AG08395 (cell line): Measurements from ENCODE around the gene RERE.
"Not testable (repeated sequence)": the region's sequence is repeated elsewhere in the genome, so short reads cannot be mapped to it uniquely, and the experiment has no call there.

Experiments
- DNase-seq: peaks from one replicate; pipeline ENCODE4 v3.0.0; 2012; ENCODE audit warnings: mixed read lengths, low spot score

Gene RERE

DNA sequence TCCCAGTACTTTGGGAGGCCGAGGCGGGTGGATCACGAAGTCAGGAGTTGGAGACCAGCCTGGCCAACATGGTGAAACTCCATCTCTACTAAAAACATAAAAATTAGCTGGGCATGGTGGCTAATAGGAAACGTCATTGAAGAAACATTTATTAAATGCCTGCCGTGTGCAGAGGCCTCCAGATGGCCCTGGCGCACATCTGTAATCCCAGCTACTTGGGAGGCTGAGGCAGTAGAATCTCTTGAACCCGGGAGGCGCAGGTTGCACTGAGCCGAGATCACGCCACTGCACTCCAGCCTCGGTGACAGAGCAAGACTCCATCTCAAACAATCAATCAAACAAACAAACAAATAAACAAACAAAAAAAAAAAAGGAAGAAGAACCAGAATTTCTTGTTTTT lies 368.9 kb downstream of the RERE start:
- not testable (repeated sequence) for DNase-seq

GRCh38 chr1:8447616-8448150 lies 369.8 kb downstream of the RERE start:
- no peak for DNase-seq

DNA sequence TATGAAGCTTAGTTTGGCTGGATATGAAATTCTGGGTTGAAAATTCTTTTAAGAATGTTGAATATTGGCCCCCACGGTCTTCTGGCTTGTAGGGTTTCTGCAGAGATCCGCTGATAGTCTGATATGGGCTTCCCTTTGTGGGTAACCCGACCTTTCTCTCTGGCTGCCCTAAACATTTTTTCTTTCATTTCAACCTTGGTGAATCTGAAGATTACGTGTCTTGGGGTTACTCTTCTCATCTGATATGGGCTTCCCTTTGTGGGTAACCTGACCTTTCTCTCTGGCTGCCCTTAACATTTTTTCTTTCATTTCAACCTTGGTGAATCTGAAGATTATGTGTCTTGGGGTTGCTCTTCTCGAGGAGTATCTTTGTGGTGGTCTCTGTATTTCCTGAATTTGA lies 371.3 kb downstream of the RERE start:
- not testable (repeated sequence) for DNase-seq

GRCh38 chr1:8443558-8444194 lies 373.8 kb downstream of the RERE start:
- no peak for DNase-seq

GRCh38 chr1:8441426-8441825 lies 376.0 kb downstream of the RERE start:
- no peak for DNase-seq

- DNase-seq: peak; percentile 94
Measured at GRCh38 chr1:8439015-8439702, 378.3 kb downstream of the RERE start.

DNA sequence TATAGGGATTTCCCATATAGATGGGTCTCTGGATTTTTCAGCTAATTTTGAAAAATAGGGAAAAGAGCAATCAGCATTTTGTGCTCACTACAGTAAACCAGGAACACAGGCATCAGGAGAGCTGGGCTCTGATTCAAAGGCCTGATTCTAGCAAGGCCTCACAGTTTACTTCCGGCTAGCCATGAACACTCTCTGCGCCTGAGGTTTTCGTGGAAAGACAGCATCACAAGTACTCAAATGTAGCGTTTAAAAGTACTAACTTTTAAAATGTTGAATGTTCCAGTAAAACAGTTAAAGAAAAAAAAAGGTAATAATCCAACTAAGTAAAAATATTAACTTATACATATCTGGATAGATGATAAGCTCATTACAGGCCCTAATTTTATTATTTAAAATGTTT lies 379.0 kb downstream of the RERE start:
- DNase-seq: no peak

GRCh38 chr1:8437347-8437746 lies 380.1 kb downstream of the RERE start:
- no peak for DNase-seq

GRCh38 chr1:8435569-8436071 lies 381.8 kb downstream of the RERE start:
- DNase-seq: no peak

DNA sequence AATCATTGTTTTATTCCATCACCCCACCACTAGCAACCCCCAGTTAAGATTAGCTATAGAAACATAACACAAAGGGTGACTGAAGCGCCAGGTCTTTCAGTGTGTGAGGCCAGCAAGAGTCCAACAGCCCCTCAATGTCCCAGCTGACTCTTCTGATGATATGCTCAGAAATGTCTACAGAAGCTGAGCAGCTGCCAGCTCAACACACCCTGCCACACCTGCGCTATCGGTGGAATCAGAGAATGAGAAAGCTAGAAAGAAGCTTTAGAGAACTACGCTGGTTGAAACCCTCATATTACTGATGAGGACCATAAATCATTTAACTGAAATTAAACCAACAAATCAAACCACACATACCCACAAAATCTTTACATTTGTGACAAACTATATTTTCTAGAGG lies 383.3 kb downstream of the RERE start:
- DNase-seq: no peak

- no peak for DNase-seq
Measured at GRCh38 chr1:8431784-8432183, 385.7 kb downstream of the RERE start.

DNA sequence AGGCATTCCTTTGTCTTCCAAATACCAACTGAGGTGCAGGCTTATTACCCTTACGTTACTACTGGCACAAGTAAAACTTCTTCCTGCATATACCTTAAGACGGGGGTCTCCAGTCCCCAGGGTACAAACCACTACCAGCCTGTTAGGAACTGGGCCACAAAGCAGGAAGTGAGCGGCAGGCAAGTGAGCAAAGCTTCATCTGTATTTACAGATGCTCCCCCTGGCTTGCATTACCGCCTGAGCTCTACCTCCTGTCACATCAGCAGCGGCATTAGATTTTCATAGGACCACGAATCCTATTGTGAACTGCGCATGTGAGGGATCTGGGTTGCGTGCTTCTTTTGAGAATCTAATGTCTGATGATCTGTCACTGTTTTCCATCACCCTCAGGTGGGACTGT lies 386.4 kb downstream of the RERE start:
- no peak for DNase-seq

DNA sequence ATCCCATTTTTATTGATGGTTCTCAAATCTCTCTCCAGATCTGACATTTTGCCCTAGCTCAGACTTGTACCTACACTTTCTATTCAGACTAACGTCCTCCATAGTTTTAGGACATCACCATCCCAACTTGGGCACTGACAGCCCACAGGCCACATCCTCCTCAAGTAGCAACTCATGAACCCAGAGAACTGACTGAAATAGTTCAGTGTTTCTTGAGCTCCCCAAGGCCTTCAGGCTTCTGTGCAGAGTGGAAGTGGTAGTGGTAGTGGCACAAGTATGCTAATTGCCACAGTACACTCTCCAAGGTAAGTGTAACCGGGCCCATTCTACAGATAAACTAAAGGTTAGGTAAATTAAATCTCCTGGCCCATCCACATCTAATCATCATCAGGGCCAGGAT lies 387.0 kb downstream of the RERE start:
- no peak for DNase-seq

- DNase-seq: no peak
Measured at GRCh38 chr1:8429549-8430110, 387.8 kb downstream of the RERE start.

GRCh38 chr1:8428441-8428840 lies 389.0 kb downstream of the RERE start:
- DNase-seq: no peak

DNA sequence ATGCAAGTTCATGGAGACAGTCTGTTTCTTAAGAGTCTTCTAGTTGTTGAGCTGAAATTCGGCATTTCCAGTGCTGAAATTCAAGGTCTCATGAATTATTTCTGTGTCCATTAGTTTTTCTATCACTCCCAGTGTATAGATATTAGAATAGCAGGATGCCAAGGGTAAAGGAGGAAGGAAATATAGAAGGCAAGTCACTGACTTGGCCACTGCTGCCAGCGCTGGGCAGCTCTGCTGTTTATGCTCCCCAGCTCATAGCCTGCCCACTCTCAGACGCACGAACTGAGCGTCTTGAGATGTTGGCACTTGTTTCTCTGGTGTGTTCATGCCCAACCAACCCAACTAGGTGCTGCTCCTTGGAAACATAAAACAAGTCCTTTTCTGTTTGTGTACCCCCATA lies 389.5 kb downstream of the RERE start:
- DNase-seq: no peak

- no peak for DNase-seq
Measured at GRCh38 chr1:8427493-8427892, 389.9 kb downstream of the RERE start.

DNA sequence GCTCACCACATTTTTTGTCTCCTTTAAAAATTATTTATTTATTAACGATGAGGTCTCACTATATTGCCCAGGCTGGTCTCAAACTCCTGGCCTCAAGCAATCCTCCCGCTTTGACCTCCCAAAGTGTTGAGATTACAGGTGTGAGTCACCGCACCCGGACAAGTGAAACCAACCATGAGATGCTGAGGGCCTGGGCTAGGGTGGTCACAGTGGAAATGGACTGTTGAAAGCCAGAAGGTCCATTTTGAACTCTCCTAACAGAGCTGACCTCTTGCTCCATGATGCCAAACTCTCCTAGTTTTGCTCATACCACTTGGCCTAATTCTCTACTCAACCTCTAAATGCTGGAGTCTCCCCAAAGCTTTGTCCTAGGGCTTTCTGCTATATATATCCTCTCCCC lies 390.4 kb downstream of the RERE start:
- DNase-seq: no peak

DNA sequence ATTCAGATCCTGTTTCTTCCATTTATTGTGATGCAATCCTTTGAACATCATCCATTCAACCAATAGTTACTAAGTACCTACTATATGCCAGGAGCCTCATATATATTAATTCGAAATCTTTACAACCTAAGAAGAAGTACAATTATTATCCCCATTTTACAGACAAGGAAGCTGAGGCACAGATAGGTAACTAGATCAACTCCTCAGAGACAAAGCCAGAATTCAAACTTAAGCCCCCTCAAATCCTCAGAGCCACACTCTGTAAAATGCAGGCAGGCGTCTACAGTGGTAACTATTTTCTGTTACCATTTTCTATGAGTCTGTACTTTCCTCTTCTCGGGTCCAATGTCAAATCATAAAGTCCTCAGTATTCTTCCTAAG lies 391.7 kb downstream of the RERE start:
- DNase-seq: no peak

GRCh38 chr1:8425150-8425780 lies 392.2 kb downstream of the RERE start:
- DNase-seq: no peak

DNA sequence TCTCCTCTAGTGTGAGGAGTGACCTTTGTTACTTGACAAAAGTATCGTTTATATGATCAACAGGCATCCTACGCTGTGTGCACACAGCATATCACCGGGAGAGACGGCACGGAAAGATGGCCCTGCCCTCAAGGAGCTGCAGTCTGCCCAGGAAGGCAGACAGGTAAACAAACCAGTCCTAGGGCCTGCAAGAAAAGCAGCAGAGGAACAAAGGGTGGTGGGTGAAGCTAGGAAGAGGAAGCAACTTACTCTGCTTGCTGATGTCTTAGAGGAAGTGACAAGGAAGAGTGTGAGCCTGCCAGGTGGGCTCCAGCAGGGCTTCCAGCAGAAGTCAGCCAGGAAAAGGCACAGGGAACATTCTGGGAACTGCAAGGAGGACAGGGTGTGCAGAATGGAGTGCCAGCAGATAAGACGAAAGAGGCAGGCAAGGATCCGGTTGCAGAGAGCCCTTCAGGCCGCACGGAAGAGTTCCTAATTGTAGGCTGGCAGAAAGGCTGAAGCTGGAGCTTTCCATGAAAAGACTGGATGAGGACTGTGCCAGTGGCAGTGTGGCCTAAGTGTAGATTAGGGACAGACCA lies 392.8 kb downstream of the RERE start:
- no peak for DNase-seq
